Myocyte (in vitro differentiated cells): ENCODE data around the gene SND1. TPM values are rescaled to one million over a fixed set of nuclear protein-coding genes. Genes with fewer than 3 reads are reported as not detected.

Source experiments
- DNase-seq: peaks from one replicate; pipeline ENCODE4 v3.0.0-alpha.2; 2012; ENCODE audit warnings: low read depth
- total RNA-seq: library from RNA; depleted of rRNA; stranded (reverse); fragments of >200 nt; gene quantifications from 2 replicates; pipeline ENCODE4 v1.2.3, GENCODE V29; 2014

Gene SND1
- total RNA-seq, 1 donor from 2014 or later = 218 TPM

DNA sequence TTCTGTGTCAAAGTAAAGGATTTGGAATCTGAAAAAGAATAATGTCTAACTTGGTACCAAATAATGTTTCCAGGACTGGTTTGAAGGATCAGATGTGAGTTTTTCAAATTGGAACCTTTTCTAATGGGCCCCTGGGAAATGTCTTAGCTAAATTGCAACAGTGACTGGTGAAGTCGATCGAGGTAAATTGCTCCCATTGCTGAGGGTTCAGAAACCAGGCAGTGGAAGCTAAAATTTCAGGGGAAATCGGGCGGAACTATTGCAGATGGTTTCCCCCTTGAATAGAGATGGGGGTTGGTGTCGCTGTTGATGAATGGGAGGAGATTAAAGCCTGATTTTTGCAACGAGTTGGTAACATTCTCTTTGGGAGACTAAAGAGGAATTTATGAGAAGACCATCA lies 112.7 kb downstream of the SND1 start:
- DNase-seq = no peak

DNA sequence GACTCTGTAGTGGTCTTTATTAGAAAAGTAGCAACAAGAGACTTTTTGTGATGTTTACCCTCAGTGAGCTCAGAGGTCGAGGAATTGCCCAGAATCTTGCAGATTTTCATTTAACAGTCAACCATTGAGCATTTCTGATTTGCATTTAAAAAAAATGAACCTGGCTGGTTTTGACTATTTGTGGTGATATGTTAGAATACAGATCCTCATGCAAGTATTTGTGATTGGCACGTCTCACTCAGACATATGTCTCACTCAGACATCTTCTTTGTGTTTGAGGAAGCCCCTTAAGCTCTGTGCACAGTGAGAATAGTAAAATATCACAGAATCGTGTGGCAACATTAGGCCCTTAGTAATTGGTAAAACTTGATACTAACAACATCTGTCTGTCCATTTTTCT lies 113.2 kb downstream of the SND1 start:
- DNase-seq = no peak

DNA sequence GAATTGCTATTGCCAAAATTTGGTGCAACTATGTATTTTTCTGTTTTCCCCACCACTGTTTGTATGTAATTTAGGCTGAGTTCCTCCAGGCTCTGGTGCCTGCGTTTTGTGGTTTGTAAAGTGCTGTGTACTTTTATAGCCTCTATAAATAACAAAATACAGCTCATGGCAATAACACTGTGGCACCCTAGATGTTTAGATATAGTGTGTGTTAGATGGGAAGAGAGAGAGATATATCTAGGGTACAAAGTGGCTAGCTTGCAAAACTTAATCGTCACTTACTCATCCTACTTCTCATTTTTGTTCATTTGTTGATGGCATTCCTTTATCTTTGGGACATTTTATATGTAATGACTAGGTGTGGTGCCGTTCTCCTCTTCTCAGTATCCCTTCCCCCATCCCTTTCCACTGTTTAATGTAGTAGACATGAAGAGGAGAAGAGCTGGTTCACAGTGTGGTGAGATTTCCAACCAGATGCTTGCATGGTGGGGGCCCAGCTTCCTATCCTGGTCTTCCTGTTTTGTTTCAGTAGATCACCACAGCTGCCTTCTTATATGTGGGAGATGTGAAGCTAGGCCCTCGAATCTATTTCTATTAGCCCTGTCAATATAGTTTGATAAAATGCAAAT lies 115.0 kb downstream of the SND1 start:
- DNase-seq = no peak

- DNase-seq = no peak
Measured at GRCh38 chr7:127768241-127768640, 116.2 kb downstream of the SND1 start.

DNA sequence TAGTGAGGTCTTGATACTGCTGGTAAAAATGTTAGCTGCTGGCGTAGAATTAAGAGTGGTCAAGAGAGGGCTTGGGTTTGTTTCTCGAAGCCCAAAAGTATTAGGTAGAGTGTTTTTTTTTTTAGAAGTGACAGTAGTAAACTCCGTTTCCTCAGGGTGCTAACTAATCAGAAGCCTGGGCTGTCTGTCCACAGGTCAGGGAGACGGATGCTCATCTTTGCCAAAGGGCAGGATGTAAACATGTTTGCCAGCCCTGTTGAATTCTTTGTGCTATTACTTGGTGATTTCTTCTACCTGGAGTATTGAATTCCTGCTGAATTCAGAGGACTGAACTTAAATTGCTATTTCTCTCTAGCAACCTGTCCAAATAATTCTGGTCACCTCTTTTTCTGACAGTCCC lies 117.1 kb downstream of the SND1 start:
- DNase-seq = no peak

DNA sequence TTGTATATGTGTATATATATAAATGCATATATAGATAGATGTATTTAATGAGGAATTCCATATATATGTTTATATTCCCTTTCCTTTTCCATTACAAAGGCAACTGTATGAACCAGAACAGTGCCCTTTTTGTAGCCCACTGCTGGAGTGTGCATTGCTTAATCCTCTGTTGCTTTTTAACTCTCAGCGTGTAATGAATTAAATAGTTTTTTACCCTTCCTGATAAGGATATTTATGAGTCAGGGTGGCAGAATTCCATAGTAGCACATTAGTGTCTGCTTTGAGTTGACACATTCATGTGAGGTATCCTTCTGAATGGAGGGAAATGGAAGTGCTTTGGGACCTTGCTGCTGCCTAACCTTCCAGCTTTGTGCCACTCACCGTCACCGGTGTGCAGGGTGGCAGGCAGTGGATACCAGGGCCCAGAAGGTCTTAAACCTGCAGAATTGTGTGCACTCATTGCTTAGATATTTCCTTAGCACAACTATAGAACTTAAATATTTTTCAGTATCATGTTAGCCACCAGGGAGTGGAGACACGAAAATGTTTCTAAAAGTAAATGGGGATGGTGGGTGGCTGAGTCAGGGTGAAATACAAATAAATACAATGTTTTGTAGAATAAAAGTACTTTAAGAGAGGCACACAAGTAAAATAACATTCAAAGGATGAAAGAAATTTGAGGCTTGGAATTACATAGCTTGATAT lies 117.9 kb downstream of the SND1 start:
- no peak for DNase-seq

- DNase-seq = peak; percentile 70
Measured at GRCh38 chr7:127770885-127771284, 118.9 kb downstream of the SND1 start.

DNA sequence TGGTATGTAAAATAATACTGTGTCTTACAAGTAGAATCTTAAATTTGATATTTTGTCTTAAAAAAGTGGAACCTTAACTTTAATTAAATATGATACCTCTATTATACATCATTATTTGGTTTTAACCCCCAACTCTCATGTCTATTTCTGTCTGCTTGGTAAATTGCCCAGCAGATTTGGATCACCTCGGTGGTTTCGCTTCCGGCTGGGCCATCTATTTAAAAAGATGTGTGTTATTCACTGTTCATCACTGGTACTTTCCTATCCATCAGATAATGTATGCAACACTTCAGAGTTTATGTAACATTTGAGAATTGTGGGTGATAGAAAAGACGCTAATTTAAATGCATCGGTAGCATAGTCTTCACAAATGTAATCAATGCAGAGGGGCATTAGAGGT lies 119.7 kb downstream of the SND1 start:
- no peak for DNase-seq

DNA sequence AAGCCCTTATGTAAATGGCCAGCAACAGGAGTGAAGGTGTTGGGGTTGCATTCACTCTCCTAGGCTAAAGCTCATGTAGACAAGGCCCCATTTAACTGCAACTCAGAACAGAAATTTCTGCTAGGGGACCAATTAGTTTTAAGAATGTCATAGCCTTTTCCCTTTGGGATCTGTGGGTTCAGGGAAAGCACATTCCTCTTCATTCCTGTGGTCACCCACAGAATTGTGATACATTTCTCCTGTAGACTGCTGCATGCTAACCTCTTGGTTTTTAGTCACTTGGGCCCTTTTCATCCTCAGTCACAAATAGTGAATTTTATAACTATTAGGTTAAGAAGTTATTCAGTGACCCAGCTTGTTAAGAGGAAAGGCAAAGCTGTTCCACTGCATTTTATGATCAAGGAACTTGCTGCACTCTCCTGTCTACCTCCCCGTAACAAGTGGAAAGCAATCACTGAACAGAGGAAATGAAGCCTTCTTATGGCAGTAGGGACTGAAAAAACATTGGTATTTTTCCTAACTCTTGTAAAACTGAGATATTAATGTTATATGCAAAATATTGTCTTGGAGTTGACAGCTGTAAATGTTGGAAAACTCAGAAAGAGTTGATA lies 124.9 kb downstream of the SND1 start:
- DNase-seq = peak; percentile 94

DNA sequence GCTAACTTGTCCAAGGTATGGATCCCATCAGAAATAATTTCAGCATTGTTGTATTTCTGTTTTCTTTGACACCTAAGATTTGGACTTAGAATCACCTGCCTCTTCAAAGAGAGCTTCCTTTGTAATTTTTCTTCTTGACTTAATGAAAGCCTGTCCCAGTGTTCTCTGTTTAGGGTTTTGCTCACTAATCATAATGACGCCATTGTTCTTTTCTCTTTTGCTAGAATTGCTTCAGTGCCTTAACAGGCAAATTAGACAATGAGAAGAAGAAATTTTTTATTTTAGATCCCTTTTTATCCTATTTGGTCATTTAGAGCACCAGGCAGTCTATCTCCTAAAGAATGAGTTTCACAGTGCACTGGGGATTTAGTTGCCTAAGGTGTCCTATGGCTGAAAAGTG lies 128.5 kb downstream of the SND1 start:
- no peak for DNase-seq

- DNase-seq = no peak
Measured at GRCh38 chr7:127781081-127781480, 129.1 kb downstream of the SND1 start.

DNA sequence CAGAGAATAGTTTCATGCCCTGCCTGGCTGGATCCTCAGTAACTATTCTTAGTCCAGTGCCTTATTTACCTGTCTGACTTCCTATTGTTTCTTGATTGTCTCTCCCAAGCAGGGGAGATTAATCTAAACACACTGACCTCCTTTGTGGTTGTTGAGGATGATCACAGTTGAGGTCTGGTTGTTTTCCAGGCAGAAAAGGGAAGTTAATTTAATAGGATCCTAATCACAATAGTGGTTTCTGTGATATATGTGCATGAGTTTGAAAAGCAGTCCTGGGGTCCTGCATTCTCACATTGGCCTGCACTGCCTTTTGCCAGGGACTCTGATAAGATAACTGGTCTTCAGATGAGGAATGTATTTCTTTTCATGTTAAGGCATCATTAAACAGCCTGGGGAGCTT lies 130.1 kb downstream of the SND1 start:
- no peak for DNase-seq

DNA sequence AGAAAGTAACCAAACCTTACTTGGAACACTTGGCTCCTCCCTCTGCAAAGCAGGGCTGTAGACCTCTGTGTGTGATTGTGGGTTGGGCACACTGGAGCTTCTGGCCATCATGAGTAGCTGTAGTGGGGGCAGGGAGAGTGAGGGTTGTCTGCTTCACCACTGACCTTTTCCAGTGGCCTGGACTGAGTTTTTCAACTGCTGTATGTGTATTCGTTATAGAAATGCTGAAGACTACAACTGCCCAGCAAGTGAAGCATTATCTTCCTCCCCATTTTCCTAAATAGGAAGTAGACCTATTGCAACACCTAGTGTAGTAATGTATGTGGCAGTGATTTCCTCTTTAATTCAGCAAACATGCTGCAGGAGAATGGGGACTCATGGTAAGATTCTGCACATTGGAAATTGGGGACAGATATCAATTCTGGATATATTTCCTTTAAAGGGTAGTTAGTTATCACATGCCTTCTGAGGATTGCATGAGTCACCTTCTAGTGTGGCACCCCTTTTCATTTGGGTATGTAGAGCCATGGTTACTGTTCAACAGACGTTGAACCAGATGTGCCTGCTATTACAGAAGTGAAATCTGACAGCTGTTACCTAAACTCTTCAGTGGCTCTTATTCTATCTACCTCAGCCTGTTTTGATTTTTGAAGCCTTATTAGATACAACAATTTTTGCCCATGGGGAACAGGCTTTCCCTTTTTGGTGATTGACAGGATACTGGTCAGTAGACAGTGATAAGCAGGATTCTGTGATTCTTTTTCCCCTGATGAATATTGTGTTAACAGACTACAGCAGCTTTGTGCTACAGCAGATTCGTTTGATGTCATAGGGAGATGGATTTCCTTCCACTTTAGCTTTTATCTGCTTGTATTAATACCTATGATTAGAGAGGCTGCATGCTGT lies 130.9 kb downstream of the SND1 start:
- peak; percentile 40 for DNase-seq

- DNase-seq = no peak
Measured at GRCh38 chr7:127786184-127786583, 134.2 kb downstream of the SND1 start.

DNA sequence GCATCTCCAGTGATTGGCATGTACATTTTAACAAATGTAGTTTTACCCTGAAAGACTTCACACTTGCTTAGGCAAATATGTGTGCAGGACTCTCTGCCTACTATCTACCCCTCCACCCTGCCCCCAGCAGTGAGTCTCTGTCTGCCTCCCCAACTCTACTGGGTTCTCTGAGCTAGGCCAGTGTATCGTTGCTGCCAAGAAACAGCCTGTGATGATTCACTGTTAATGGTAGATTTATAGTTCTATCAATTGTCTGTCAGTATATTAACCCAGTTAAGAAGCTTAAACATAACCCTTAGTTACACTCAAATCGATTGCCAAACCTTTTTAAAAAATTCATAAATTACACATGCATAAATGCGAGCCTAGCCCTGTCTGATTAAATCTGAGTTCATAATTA lies 137.0 kb downstream of the SND1 start:
- no peak for DNase-seq

- DNase-seq = no peak
Measured at GRCh38 chr7:127791446-127792189, 139.6 kb downstream of the SND1 start.

- DNase-seq = peak; percentile 40
Measured at GRCh38 chr7:127792528-127793342, 140.7 kb downstream of the SND1 start.

DNA sequence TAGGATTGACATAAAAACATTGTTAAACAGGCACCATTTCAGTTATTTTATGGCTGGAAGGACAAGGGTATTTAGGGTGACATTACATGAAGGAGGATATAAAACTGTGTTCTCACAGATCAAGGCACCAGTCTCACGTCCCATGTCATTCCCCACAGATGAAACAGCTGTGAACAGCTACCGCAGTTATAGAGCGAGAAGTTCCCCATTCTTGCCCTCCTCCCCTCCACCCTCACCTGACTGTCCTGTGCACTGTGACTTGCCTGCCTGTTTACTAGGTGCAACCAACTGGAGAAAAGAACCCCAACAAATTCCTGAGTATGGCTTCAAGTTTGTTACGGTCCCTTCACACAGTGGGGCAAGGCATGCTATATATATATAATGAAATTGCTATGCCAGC lies 141.6 kb downstream of the SND1 start:
- no peak for DNase-seq

DNA sequence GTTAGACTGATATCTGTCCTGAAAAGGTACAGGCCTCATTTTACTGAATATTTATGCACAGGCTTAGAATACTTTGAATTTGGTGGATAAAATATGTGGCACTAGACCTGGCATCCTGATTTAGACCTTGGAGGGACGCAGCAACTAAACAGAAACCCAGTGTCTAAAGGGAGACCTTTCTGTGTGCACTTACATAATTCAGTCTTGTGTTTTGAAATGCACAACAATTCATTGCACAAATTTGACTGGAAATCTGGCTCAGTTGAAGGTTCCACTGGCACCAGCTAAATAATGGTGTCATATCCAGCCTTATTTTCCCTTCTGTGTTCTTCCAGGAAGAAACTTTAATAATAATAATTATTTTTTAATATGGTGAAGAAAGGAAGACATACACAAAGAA lies 142.1 kb downstream of the SND1 start:
- DNase-seq = no peak

- DNase-seq = no peak
Measured at GRCh38 chr7:127794551-127794950, 142.6 kb downstream of the SND1 start.
